SHP77 (cell line): Measurements from ENCODE around the gene PPP1R37.

Experiments
- DNase-seq, 2 experiments: peaks; one replicate each; lab custom pipeline; 2025; lab: John Stamatoyannopoulos, UW

Gene PPP1R37

DNA sequence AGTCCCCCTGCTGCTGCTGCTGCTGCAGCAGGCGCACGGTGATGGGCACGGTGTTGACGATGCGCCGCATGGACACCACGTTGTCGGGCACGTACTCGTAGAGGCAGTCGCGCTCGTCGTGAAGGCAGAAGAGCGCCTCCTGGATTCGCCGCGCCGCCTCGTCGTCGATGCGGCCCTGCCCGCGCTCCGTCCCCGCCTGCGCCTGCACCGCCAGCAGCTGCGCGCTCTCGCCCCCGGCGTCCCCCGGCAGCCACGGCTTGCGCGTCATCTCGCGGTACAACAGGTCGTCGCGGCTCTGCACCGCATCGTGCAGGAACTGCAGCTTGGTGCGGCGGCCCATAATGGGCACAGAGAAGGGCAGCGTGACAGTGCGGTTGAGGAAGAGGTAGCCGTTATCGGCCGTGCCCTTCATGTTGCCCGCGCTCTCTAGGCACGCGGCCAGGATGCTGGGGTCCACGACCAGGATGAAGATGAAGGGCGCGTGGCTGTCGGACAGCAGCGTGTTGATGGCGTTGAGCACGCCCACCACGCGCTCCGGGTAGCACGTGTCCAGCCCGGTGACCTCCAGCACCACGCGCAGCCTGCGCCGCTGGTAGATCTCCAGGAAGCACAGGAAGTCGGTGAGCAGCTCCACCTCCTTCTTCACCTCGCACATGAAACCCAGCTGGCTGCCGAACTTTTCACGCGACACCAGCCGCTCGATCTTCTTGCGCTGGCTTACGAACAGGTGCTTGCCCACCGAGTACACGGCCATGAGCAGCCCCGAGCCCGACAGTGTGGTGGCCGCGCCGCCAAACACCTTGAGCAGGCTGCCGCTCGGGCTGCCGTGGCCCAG, 59.7 kb downstream of the PPP1R37 start:
- no peak for DNase-seq

DNA sequence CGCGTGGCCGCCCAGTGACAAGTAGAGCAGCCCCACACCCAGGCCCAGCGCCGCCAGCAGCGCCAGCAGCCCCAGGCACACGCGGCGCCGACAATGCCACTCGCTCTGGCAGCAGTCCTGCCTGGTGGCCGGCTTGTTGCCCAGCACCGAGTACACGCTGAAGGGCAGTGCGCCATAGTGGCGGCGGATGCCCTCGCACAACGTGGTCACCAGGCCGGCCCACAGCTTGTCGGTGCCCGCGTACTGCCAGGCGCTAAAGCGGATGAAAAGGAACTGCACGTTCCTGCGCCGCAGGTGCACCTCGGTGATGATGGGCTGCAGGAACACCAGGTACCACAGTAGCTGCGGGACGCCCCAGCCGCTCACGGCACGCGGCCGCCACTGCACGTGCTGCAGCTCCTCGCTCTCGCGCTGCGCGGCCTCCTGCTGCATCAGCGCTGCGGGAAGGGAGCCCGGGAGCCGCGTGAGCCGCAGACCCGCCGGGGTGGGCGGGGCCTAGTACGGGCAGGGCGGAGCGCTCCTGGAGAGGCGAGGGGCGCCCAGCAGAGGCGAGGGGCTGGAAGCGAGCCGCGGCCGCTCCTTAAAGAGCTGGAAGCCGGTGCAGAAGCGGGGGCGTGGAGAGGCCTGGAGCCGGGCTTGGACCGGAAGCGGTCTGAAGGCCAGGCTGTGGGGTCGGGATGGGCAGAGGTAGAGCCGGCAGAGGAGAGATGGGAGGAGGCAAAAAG, 60.5 kb downstream of the PPP1R37 start:
- DNase-seq, result no peak

DNA sequence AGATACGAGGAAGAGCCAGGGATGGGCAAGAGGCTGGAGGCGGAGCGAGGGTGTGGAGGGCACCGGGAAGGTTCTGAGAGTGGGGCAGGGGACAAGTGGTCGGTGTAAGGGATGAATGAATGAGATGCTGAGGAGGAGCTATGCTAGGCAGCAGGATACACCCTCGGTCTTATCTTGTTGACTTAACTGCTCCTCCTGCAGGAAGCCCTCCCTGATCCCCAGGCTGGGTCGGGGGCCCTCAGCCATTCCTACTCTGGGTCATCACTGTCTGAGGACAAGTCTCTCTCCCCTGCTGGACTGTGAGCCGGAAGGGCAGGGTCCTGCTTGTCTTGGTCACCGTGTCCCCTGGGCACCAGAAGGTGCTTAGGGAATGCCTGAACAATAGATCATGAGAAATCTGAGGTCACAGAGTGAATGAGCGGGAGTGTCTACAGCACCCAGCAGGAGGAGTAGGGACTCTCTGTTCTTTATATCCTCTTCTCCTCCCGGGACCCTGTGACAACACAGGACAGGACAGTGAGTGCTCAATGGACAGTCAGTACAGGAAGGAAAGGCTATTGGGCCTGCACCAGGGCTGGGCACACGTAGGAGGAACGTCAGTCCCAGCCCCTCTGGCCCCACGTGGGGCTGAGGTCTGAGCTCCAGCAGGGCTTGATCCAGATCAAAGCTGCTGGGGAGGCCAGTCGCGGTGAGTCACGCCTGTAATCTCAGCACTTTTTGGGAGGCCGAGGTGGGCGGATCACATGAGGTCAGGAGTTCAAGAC, 61.3 kb downstream of the PPP1R37 start:
- DNase-seq, result no peak

DNA sequence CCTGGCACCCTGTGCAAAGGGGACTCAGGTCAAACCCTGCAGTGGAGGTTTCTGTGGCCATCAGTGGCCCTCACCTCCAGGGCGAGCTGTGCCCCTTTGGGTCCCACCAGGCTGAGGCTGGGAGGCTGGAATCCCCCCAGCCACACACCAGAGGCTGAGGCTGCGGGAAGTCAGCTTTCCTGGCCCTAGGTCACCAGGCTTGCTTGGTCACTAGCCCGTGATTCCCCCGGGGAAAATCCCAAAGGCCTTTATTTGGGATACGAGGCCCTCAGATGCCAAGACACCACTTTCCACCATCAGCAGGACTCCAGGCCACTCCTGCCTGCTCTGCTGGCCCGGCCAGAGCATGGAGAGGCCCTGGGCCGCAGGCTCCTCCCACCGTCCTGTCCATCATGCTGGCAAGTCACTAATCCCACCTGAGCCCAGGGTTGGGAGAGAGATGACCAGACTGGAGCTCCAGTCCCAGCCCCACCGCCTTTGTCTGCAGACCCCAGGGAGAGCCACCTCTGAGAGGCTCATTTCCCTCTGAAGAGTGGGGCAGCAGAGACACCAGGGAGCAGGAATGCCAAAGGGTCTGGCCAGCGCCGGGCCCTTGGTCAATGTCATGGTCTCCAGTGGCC, 63.1 kb downstream of the PPP1R37 start:
- DNase-seq, result no peak

DNA sequence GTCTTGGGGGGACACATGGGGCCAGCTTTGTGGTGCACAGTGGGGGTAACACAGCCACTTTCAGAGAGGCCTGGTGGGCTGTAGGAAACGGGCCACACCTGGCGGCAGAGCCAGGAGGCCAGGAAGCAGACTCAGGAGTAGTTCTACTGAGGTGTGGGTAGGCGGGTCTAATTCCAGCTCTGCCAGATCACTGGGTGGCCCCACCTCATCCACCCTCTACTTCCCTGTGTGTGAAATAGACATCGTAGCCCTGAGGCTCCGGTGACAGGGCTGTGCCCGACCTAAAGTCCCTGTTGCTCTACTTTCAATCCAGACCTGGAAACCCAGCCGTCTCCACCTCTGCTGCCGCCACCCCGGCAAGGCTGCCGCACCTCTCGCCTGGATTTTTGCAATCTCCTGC, 63.8 kb downstream of the PPP1R37 start:
- DNase-seq, result no peak

DNA sequence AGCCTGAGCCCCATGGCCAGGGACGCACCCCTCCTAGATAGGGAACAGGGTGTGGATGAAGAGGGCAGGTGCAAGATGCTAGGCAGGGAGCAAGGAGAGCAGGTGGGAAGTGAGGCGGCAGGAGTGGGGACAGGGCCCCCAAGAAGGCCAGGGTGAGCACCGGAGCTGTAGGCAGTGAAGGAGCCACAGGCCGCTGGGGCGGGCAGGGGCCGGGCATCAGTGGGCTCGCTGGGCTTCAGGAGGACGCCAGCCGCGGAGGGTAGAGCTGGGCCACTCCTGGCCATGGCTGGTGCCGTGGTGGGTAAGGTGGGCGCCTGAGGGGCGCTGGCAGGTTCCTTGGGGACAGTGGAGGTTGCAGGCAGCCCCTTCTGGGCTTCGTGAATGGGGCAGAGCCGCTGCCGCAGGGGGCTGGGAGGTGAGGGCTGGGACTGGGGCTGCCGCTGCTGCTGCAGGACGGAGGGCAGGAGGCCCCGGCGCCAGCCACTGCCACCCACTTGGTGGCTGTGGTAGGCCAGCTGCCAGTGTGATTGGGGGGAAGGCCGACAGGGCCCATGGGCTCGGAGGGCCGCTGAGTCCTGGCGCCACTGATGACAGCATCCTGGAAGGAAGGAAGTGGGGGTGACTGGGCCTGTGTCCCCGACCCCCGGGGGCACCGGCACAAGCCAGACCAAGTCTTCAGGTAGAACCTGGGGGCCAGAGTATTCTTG, 65.7 kb downstream of the PPP1R37 start:
- no peak for DNase-seq

DNA sequence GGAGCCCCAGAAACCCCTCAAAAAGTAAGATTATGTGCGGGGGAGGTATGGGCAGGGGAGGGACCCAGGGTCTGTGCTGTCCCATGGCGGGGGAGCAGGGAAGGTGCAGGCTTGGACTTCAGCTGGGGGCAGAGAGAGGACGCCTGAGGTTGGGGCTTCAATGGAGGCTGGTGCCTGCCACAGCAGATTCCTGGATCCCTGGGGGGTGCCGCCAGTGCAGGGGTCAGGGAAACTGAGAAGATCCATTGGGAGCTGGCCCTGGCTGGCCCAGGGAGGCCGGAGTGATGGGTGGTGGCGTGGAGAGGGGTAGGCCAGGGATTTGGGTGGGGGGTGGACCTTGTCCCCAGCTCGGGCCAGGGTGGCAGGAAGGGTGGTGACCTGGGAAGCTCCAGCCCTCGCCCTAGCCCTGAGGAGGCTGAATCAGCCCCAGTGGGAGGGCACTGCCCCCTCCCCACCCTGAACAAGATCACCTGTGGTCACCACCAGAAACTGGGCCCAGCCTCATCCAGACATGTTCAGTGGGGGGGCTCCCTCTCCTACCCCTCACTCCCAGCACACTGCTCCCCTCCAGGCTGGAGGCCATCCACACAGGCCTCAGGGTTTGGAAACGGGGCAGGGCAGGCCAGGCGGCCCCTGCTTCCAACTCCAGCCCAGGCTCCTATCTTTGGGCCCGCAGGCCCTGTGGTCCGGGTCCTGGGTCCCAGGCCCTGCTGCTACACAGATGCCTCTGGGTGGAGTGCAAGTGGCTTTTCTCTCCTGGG, 66.4 kb downstream of the PPP1R37 start:
- no peak for DNase-seq

DNA sequence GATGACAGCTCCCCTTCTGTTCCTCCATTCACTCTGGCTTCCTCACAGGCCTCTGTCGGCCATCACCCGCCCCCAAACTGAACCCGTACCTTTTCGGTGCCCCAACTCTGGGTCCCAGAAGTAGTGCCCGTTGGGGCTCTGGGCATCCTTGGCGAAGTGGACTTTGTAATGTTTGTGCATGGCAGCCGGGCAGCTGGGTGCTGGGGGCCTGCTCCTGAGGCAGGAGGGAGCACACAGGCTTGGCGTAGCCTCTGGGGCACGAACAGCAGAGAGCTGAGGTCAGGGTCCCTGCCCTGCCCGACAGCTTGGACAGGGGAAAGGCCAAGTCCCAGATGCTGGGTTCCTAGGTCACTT, 67.0 kb downstream of the PPP1R37 start:
- no peak for DNase-seq

DNA sequence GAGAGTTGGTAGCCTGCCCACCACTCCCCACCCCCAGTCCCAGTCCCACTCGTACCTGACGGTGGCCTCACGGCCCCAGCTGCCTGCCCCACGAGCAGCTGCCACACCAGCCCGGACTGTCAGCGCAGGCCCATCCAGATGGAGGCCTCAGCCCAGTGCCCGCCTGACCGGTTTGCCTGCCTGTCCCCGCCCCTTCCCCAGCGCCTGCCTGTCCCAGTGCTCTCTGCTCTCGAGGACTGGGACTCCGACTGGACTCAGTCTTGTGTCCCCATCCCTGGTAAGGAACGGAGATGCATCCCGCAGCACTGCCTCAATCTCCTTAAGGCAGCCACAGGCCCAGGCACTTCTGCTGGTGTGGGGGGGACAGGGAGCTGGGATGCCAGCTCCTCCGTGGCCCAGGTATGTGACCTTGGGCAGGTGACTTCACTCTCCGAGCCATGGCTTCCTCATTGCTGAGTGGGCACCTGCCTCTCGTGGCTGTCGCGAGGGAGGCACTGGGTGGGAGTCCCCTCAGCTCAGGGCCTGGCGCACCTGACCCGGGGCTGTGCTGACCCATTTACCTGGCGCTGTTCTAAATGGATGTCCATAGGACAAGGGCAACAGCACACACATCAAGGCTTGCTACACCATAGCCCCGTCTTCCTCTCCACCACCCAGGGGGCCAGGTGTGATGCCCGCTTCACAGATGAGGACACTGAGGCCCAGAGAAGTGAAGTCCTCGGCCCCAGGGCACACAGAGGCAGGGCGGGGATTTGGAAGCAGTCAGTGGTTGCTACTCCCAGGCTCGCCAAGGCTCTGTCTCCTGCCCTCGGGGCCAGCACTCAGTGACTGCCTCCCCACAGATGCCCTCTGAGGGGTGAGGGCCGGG, 68.1 kb downstream of the PPP1R37 start, which contains the start of gene NKPD1:
TSS of gene NKPD1 (minus strand) at position 113 of the 868 bp plus-strand sequence. CDS start 832 bp downstream, outside the sequence.
- no peak for DNase-seq

DNA sequence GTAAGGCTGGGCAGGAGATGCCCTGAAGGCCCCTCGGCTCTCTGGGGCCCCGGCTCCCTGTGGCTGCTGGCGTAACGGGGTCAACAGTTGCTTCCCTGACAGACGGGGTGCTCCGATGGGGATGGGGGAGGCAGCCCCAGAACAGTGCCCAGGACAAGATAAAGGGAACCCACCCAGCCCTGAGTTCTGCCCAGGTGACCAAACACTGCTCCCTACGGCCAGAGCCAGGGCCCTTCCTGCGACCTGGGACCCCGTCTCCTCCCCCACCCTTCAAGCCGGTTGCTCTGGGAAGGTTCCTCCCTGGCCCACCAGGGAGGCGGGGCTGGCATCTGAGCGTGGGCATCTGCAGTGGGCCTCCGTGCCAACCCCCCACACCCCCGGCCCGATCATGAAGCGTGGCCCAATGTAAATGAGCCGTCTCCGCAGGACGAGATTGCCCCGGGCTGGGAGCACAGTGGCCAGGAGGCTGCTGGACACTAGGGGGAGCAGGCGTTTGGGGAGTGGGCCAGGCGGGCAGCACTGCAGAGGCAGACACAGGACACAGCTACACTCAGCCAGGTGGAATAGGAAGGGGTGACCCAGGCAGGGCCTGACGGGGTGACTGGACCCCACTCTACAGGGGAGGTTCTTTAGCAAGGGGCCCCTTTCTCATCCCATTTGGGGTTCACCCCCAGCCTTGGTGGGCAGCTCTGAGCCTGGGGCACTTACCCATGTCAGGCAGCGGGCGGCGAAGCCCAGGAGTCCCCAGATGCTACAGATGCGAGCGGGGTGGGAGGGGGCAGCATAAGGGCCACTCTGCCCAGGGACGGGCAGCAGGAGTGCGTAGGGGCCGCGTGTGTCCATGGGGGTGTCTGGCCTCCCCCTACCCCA, 69.0 kb downstream of the PPP1R37 start:
- peak in 1 of 2 experiments; percentile 45 for DNase-seq

DNA sequence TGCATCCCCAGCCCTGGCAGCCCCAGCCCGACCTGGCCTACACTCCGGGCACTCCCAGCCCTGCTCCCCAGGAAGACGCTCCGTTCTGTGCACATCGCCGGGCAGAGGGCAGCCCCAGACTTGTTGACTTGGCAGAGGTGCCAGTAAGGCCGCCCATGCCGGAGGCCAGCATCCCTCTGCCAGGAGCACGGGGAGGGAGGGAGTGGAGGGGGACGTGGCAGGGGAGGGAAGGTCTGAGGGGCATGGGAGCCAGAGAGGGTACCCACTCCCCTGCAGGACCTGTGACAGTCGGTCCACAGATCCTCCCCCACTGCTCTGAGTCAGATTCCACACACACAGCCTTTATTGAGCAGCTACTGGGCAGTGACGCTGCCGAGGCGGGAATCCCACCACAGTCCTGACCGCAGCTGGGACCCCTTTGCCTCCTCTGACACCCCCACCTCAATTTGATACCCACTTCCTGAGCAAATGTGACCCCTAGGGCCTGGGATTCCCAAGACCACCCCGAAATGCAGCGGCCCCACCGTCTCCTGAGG, 69.7 kb downstream of the PPP1R37 start:
- DNase-seq, result no peak

DNA sequence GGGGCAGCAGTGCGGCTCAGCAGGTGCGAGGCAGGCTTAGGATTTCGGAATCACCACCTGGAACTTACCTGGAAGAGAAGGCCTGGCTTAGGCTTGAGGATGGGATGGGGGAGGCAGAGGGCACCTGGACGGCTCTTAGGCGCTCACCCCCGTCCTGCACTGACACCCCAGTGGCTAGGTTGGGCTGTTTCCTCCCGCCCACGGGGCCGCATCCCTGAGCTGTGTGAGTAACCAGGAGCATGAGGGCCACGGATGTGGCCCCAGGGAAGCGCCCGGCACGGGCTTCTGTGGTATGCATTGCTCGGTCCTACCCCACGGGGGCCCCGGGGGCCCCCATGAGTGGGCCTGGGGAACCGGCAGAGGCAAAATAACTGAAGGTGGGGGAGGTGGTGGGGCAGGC, 70.2 kb downstream of the PPP1R37 start:
- no peak for DNase-seq

DNA sequence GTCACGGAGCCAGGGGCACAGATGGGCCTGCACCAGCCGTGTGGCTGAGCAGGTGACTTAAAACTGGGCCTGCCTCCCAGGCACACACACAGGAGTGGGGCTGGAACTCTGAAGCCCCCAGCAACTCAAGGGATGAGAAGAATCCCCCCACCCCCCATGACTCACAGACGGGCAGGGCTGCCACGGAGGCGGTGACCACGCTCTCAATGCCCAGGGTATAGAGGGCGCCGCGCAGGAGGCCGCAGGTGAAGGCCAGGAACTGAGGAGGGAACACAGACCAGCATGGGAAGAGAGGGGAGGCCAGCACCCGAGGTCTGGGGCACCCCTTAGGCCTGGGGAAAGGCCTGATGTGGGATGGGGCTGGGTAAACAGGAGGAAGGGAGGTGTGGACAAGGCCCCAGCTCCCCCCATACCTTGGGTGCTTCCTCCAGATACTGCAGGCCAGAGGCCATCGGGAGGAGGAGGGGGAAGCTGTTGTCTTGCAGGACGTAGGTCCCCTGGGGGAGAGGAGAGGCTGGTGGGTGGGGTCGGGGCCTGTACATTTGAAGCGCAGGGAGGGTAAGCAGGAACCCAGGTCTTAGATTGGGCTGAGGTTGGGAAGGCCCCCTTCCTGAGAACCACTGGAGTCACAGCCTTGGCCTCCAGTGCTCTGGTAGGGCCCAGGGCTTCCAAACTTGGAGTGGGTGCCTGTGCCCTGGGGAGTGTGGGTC, 70.9 kb downstream of the PPP1R37 start:
- no peak for DNase-seq

DNA sequence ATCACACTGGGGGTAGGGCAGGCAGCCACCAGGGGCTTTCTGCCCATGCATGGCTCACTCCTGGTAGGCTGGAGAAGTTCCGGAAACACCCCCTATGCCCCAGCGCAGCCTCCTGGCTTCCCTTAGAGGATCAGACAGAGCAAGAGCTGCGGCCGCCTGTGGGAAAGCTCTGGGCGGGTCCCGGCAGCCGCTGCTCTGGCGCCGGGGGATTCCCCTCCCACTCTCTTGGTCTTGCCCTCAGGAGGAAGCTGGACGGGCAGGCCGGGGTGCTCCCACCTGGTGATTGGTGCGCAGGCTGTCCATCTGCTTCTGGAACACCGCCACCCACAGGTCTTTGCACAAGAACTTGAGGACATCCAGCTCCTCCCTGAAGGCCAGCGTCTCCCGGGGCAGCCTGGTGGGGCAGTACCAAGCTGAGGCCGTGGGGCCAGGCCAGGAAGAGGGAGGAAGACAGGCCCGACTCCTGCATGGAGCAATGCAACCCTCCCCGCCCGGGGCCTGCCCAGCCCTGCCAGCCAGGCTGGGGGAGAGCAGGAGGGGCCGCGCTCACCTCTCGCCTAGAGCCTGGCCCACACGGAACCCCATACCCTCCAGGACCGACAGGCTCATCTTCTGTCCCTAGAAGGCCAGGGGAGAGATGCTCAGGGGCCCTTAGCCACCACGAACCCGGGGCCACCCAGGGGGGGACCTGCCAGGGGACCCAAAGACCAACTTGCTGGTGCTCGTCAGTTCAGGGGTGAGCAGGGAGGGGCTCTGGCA, 71.8 kb downstream of the PPP1R37 start:
- DNase-seq, result peak; percentile 44 to 66

DNA sequence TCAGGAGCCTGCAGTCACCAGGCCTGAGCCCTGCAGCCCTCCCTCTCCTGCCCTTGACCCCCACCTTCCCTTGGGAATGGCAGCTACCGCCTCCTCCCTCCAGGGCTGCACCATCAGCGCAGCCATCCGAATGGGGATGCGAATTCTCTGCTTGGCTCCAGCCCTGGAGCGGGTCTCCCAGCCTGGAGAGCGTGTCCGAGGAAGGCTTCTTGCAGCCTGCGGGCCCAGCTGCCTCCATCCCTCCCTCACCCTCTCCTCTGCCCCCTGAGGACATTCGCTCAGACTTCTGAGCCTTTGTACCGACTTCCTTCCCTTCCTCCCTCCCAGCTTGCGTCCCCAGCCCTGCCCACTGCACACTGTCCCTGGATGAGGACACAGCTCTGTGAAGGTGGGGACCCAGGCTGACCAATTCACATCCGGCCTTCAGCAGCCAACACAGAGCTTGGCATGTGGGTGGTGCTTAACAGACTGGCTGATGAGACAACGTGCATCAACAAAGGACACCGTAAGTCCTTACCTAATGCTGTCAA, 73.8 kb downstream of the PPP1R37 start:
- DNase-seq, result no peak

DNA sequence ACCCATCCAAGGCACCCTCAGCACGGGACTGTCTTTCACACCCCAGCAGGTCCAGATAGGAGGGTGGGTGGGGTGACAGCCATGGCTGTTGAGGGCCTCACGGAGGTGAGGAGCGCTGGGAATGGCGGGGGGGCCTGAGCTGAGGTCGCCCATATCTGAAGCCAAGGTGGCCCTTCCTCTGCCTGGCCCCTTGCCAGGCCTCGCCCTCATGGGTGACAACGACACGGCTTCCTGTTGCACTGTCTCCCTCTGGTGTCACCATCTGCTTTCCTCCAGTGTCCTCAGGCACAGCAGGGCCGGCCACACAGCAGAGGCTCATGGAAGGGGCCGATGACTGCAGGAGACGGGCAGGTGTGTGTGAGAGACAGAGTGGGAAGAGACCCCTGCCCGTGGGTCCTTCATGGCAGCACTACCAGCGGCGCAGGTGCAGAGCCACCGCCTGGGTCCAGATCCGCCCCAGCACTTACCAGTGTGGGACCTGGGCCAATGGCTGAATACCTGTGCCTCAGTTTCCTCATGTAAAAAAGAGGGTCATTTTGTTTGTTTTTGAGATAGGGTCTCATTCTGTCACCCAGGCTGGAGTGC, 75.9 kb downstream of the PPP1R37 start:
- peak; percentile 29 to 56 for DNase-seq
